HCT116 (cell line): ENCODE results near the gene AOC3. TPM values are rescaled to one million over a fixed set of nuclear protein-coding genes. Genes with fewer than 3 reads are reported as not detected.

Source experiments
- ATAC-seq: fragments of 200-7000 bp; cut with Tn5 transposase; 2 replicates; pipeline ENCODE4 v1.9.1; 2020; ENCODE audit warnings: mild to moderate bottlenecking, moderate library complexity
- BruUV-seq: library from RNA; stranded (reverse); fragments of 400-500 nt; replicated peaks from 2 replicates; lab custom pipeline; 2021; lab: Mats Ljungman, UMichigan
- CTCF ChIA-PET: fragments of 300-600 bp; sonication (Branson Sonifier 250); formaldehyde crosslinking; loops from one replicate; lab custom pipeline; 2021; ENCODE audit warnings: antibody characterized with exemption; lab: Charles Lee
- POLR2A ChIA-PET: fragments of 300-600, 350-600 bp; sonication (Branson Sonifier 250); formaldehyde crosslinking; loops from one replicate; lab custom pipeline; 2021; ENCODE audit warnings: antibody characterized with exemption; lab: Charles Lee
- RAD21 ChIA-PET, 2 experiments: fragments of 300-600 bp; sonication (Branson Sonifier 250); formaldehyde crosslinking; loops; one replicate each; lab custom pipeline; 2023; ENCODE audit warnings: low total read pairs in 2 of 2; ENCODE audit not compliant: uncharacterized antibody in 2 of 2, unreplicated experiment in 2 of 2, low non-redundant PET in 1 of 2; lab: Charles Lee
- DNase-seq: peaks from one replicate; pipeline ENCODE4 v3.0.0-alpha.2; 2010; ENCODE audit warnings: low read depth, low spot score
- H2AFZ ChIP-seq: fragments of 200-600 bp; shearing (Covaris generic), sonication (generic); 2 replicates; pipeline ENCODE4 v1.6.1; 2017; ENCODE audit warnings: low read depth, mixed run types, mixed read lengths, antibody characterized with exemption, low read length; ENCODE audit not compliant: poor library complexity, severe bottlenecking
- H3K27ac ChIP-seq: 2 replicates; pipeline ENCODE4 v1.5.1; 2012; ENCODE audit warnings: low read depth, low read length
- H3K27me3 ChIP-seq: fragments of 200-600 bp; sonication (generic); 2 replicates; pipeline ENCODE4 v1.6.1; 2016; ENCODE audit warnings: mixed run types, low read length, mixed read lengths; ENCODE audit not compliant: insufficient read depth
- H3K36me3 ChIP-seq, 2 experiments: fragments of 200-500 bp in 1 of 2; fragments of 200-600 bp in 1 of 2; sonication (Bioruptor generic) in 1 of 2; sonication (generic) in 1 of 2; 2 replicates each; pipeline versions ENCODE4 v1.5.1 to v1.6.1; 2014 to 2016; ENCODE audit warnings: low read length in 2 of 2, inconsistent platforms in 1 of 2, mixed read lengths in 1 of 2, mixed run types in 1 of 2; ENCODE audit not compliant: insufficient read depth in 2 of 2, control insufficient read depth in 1 of 2
- H3K4me1 ChIP-seq, 2 experiments: fragments of 200-600 bp in 1 of 2; sonication (generic) in 1 of 2; 2 replicates each; pipeline versions ENCODE4 v1.5.1 to v1.6.1; 2012 to 2017; ENCODE audit warnings: low read length in 2 of 2, inconsistent platforms in 1 of 2, mild to moderate bottlenecking in 1 of 2, mixed read lengths in 1 of 2, mixed run types in 1 of 2, moderate library complexity in 1 of 2; ENCODE audit not compliant: insufficient read depth in 2 of 2, control insufficient read depth in 1 of 2
- H3K4me2 ChIP-seq: fragments of 200-600 bp; sonication (generic); 2 replicates; pipeline ENCODE4 v1.6.1; 2017; ENCODE audit warnings: mixed run types, low read length, mixed read lengths
- H3K4me3 ChIP-seq, 2 experiments: fragments of 200-600 bp in 1 of 2; sonication (generic) in 1 of 2; replicated peaks in 1 of 2; 2 replicates each; pipeline ENCODE4 v1.5.1; 2011 to 2016; ENCODE audit warnings: low read length in 2 of 2, control low read depth in 1 of 2, low read depth in 1 of 2, mild to moderate bottlenecking in 1 of 2, mixed read lengths in 1 of 2, mixed run types in 1 of 2
- H3K79me2 ChIP-seq: fragments of 200-600 bp; sonication (generic); 2 replicates; pipeline ENCODE4 v1.6.1; 2017; ENCODE audit warnings: mild to moderate bottlenecking, mixed run types, low read length, moderate library complexity, mixed read lengths; ENCODE audit not compliant: insufficient read depth
- H3K9ac ChIP-seq: fragments of 200-600 bp; sonication (generic); 2 replicates; pipeline ENCODE4 v1.6.1; 2016; ENCODE audit warnings: low read length, mixed read lengths
- H3K9me2 ChIP-seq: fragments of 200-600 bp; sonication (generic), shearing (Covaris generic); 2 replicates; pipeline ENCODE4 v1.6.1; 2017; ENCODE audit warnings: mixed run types, mild to moderate bottlenecking, moderate library complexity; ENCODE audit not compliant: insufficient read depth
- H3K9me3 ChIP-seq, 2 experiments: fragments of 200-500 bp in 1 of 2; fragments of 200-600 bp in 1 of 2; sonication (Bioruptor generic) in 1 of 2; sonication (generic) in 1 of 2; 2 replicates each; pipeline ENCODE4 v1.6.1; 2014 to 2017; ENCODE audit warnings: low read length in 2 of 2, mixed read lengths in 2 of 2, inconsistent platforms in 1 of 2, low read depth in 1 of 2, mild to moderate bottlenecking in 1 of 2, mixed run types in 1 of 2, moderate library complexity in 1 of 2; ENCODE audit not compliant: control insufficient read depth in 1 of 2, insufficient read depth in 1 of 2
- H4K20me1 ChIP-seq: fragments of 200-600 bp; sonication (generic), shearing (Covaris generic); 2 replicates; pipeline ENCODE4 v1.6.1; 2017; ENCODE audit warnings: mixed run types, mild to moderate bottlenecking, moderate library complexity; ENCODE audit not compliant: insufficient read depth
- CBX3 ChIP-seq: IDR thresholded peaks from 2 replicates; pipeline ENCODE4 v1.6.1; 2012; ENCODE audit warnings: low read depth
- JUND ChIP-seq: IDR thresholded peaks from 2 replicates; pipeline ENCODE4 v1.6.1; 2012
- POLR2A ChIP-seq: IDR thresholded peaks from 2 replicates; pipeline ENCODE4 v1.7.0; 2011; ENCODE audit warnings: borderline replicate concordance; ENCODE audit not compliant: insufficient read depth, insufficient read length; ENCODE audit errors: extremely low read depth
- REST ChIP-seq: IDR thresholded peaks from 2 replicates; pipeline ENCODE4 v1.6.1; 2012; ENCODE audit warnings: low read depth
- SP1 ChIP-seq: IDR thresholded peaks from 2 replicates; pipeline ENCODE4 v1.6.1; 2012; ENCODE audit warnings: low read depth
- TCF7L2 ChIP-seq: IDR thresholded peaks from 2 replicates; pipeline ENCODE4 v1.7.0; 2011; ENCODE audit warnings: borderline replicate concordance, inconsistent platforms; ENCODE audit not compliant: insufficient read depth, insufficient read length; ENCODE audit errors: extremely low read depth
- ZBTB33 ChIP-seq: IDR thresholded peaks from 2 replicates; pipeline ENCODE4 v1.6.1; 2011; ENCODE audit warnings: mild to moderate bottlenecking, low read length, moderate library complexity; ENCODE audit not compliant: insufficient replicate concordance; ENCODE audit errors: extremely low read depth
- ZFX ChIP-seq: fragments of 450-650 bp; IDR thresholded peaks from 2 replicates; pipeline ENCODE4 v1.6.1; 2017
- intact Hi-C: fragments of 100-400 bp; cut with micrococcal nuclease; formaldehyde crosslinking; loops from 2 replicates; pipeline ENCODE4 v1.10.0; 2022
- total RNA-seq: library from RNA; stranded (reverse); gene quantifications from one replicate; pipeline ENCODE4 v1.2.1, GENCODE V29; 2021; ENCODE audit not compliant: unreplicated experiment
- TF ChIP-seq, protein P1 (sequence below): IDR thresholded peaks from 2 replicates; pipeline ENCODE4 v1.6.1; 2012
- TF ChIP-seq, protein P2 (sequence below): IDR thresholded peaks from 2 replicates; pipeline ENCODE4 v1.6.1; 2012

AOC3 gene
- total RNA-seq, 1 experiment from 2014 or later = 5.9 TPM

DNA sequence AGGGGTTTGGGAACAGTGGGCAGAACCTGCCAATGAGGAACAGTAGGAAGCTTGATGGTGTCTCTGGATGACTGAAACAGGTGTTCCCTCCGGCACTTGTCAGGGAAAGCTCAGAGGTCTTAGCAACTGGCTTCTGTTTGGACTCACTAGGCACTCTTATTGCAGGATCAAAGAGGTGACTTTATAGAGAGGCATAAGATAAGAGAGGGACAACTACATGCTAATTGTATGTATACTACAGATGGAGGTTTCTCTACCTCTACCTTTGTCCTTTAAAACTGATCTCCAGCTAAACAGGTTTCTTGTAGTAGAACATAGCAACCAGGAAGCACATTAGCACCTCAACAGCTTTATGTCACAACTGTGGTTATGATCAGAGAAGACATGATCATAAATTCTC lies 44.8 kb upstream of the AOC3 start (continued):
- no peak for TF ChIP-seq TCF7L2
- TF ChIP-seq, protein P1, sequence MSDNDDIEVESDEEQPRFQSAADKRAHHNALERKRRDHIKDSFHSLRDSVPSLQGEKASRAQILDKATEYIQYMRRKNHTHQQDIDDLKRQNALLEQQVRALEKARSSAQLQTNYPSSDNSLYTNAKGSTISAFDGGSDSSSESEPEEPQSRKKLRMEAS = no peak
- TF ChIP-seq, all 23 proteins: peak for 0

DNA sequence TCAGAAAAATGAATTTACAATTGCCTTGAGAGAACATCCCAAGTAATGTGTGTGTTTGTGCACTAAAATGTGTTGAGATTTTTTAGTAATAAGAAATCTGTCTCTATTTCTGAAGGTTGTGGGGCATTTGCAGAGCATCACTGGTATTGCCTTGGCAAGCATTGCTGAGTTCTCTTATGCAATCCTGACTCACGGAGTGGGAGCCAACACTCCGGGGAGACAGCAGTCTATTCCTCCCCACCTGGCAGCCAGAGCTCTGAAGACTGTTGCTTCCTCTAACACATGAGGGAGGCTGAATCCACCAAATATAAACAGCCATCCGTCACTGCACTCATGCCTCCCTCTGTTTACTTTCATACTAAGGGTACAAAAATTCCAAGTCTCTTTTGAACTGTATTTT lies 41.7 kb upstream of the AOC3 start:
- DNase-seq (no peak), ATAC-seq (no peak)
- H4K20me1 ChIP-seq = no peaks in the 10 kb centered on the region
- H3K4me2 ChIP-seq = no peak overlapping the region
- H3K36me3 ChIP-seq = peaks cover 20 to 21% of the 10 kb centered on the region in 2 experiments
- CTCF ChIA-PET = no interaction called here
- no peaks in the 10 kb centered on the region for H3K27me3 ChIP-seq
- no peaks in the 10 kb centered on the region for H3K79me2 ChIP-seq
- POLR2A ChIA-PET = no interaction called here
- H3K9me3 ChIP-seq = no peaks in the 10 kb centered on the region
- no peak overlapping the region for H2AFZ ChIP-seq
- no peak overlapping the region for H3K9ac ChIP-seq
- no peak overlapping the region for H3K27ac ChIP-seq
- TF ChIP-seq JUND = no peak
- TF ChIP-seq, protein P2, sequence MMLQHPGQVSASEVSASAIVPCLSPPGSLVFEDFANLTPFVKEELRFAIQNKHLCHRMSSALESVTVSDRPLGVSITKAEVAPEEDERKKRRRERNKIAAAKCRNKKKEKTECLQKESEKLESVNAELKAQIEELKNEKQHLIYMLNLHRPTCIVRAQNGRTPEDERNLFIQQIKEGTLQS = no peak
- TF ChIP-seq ZBTB33 = no peak
- no peak for TF ChIP-seq ZFX
- no peak for TF ChIP-seq POLR2A
- no peak for TF ChIP-seq CBX3
- TF ChIP-seq REST = no peak
- no peak for TF ChIP-seq SP1
- H3K4me1 ChIP-seq = no peaks in the 10 kb centered on the region
- no TSS peak for BruUV-seq
- H3K9me2 ChIP-seq = no peaks in the 10 kb centered on the region
- RAD21 ChIA-PET = no interaction called here
- H3K4me3 ChIP-seq = no peak overlapping the region
- intact Hi-C loops = no loop called here
